Sigmoid colon (tissue), 7 donors: ENCODE measurements around the gene TMCC2. TPM values are rescaled to one million over a fixed set of nuclear protein-coding genes. Genes with fewer than 3 reads are reported as not detected.

Experiments
- DNase-seq: peaks from one replicate; pipeline ENCODE4 v3.0.0-alpha.2; 2019
- H3K27ac ChIP-seq, 4 donors: fragments of 200-600 bp; sonication (generic); one replicate each; pipeline ENCODE4 v1.5.1; 2016 to 2019; ENCODE audit warnings: mild to moderate bottlenecking in 1 of 4
- H3K27me3 ChIP-seq, 3 donors: fragments of 200-600 bp; sonication (generic); one replicate each; pipeline ENCODE4 v1.5.1; 2019; ENCODE audit warnings: mild to moderate bottlenecking in 1 of 3
- H3K36me3 ChIP-seq, 4 donors: fragments of 200-600 bp; sonication (generic); one replicate each; pipeline ENCODE4 v1.5.1; 2016 to 2019
- H3K4me1 ChIP-seq, 4 donors: fragments of 200-600 bp; sonication (generic); one replicate each; pipeline ENCODE4 v1.5.1; 2017 to 2019
- H3K4me3 ChIP-seq, 4 donors: fragments of 200-600 bp; sonication (generic); one replicate each; pipeline ENCODE4 v1.5.1; 2017 to 2019; ENCODE audit warnings: mild to moderate bottlenecking in 2 of 4, moderate library complexity in 1 of 4
- H3K9me3 ChIP-seq, 4 donors: fragments of 200-600 bp in 3 of 4; sonication (generic) in 3 of 4; one replicate each; pipeline versions ENCODE4 v1.5.1 to v1.6.1; 2013 to 2019
- EP300 ChIP-seq, 4 donors: sonication (generic); formaldehyde crosslinking; IDR thresholded peaks; one replicate each; pipeline ENCODE4 v1.6.1; 2017; ENCODE audit warnings: antibody characterized with exemption in 4 of 4
- POLR2A ChIP-seq, 2 donors: fragments of 450-650 bp; IDR thresholded peaks; one replicate each; pipeline ENCODE4 v1.6.1; 2016; ENCODE audit warnings: antibody characterized with exemption in 2 of 2, mild to moderate bottlenecking in 2 of 2, moderate library complexity in 2 of 2
- POLR2AphosphoS5 ChIP-seq, 4 donors: sonication (generic); formaldehyde crosslinking; IDR thresholded peaks; one replicate each; pipeline ENCODE4 v1.6.1; 2017; ENCODE audit warnings: antibody characterized with exemption in 4 of 4
- WGBS, 2 donors: extraction: QIAGEN DNeasy Blood & Tissue Kit; methylation state at CpG; one replicate each; pipeline ENCODE4 v1.1.7; 2013; 5-methylcytosine and 5-hydroxymethylcytosine counted together
- intact Hi-C: fragments of 100-400 bp; cut with DNase I; formaldehyde crosslinking; loops from one replicate; pipeline ENCODE4 v1.15.1; 2023
- polyA plus RNA-seq, 3 donors: library from polyadenylated mRNA; stranded (reverse); fragments of 200-250 nt; gene quantifications; one replicate each; pipeline ENCODE4 v1.2.3, GENCODE V29; 2013
- total RNA-seq, 4 donors: library from RNA; depleted of rRNA; stranded (reverse); fragments of >200 nt; gene quantifications; one replicate each; pipeline ENCODE4 v1.1.0, GENCODE V29; 2016
- TF ChIP-seq, protein P1 (sequence below), 4 experiments: fragments of 450-650 bp in 3 of 4; fragments of 200-600 bp in 1 of 4; IDR thresholded peaks; one replicate each; pipeline ENCODE4 v1.5.1; 2016 to 2019; ENCODE audit warnings: antibody characterized with exemption in 4 of 4, mild to moderate bottlenecking in 3 of 4, moderate library complexity in 2 of 4
- donor health status: healthy with polysubstance abuse.
- donor health status: Bipolar disorder and iron deficiency.
- donor health status: healthy.

The TMCC2 gene
- total and polyA plus RNA-seq, 7 donors, result 1.1 to 6.4 (median 5.2) TPM; not detected in 2

DNA sequence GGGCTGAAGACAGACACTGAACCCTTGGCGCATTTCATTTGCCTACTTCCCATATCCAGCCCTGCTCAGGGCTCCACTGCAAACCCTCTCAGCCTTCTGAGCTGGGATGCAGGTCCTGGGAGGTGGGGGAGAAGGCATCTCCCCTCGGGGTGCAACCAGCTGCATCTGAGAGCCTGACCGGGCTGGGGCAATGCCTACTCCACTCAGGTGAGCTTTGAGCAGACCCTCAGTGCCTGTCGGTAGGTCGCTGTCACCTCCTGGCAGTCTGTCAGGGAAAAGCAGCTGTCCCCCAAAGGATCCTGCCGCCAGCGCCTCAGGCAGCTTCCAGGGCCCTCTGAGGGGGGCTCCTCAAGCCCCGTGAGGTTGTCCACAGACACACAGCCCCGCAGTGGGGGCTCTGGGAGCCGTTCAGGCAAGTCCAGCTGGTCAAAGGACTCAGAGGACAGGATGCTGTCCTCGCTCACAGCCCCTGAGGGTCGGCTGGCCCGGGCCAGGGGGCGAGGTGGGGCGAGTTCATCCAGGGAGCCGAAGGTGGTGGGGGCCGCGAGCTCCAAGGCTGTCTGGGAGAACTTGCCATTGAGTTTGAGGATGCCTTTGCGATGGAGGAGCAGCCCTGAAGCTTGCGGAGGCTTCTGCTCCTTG lies 75.6 kb downstream of the TMCC2 start:
- TF ChIP-seq EP300 (IDR thresholded peaks at IDR 0.05), result no peak
- TF ChIP-seq POLR2A (IDR thresholded peaks at IDR 0.05), result no peak
- TF ChIP-seq, protein P1, sequence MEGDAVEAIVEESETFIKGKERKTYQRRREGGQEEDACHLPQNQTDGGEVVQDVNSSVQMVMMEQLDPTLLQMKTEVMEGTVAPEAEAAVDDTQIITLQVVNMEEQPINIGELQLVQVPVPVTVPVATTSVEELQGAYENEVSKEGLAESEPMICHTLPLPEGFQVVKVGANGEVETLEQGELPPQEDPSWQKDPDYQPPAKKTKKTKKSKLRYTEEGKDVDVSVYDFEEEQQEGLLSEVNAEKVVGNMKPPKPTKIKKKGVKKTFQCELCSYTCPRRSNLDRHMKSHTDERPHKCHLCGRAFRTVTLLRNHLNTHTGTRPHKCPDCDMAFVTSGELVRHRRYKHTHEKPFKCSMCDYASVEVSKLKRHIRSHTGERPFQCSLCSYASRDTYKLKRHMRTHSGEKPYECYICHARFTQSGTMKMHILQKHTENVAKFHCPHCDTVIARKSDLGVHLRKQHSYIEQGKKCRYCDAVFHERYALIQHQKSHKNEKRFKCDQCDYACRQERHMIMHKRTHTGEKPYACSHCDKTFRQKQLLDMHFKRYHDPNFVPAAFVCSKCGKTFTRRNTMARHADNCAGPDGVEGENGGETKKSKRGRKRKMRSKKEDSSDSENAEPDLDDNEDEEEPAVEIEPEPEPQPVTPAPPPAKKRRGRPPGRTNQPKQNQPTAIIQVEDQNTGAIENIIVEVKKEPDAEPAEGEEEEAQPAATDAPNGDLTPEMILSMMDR (IDR thresholded peaks at IDR 0.05), result no peak
- TF ChIP-seq POLR2AphosphoS5 (IDR thresholded peaks at IDR 0.05), result no peak
- 74 to 88% methylated on average over 20 of the region's 20 CpGs for WGBS, 2 donors
- Histone ChIP-seq H3K27ac (no peak overlapping the region), H3K4me3 (no peak overlapping the region), H3K27me3 (no peaks in the 10 kb centered on the region), H3K9me3 (no peaks in the 10 kb centered on the region), H3K4me1 (peaks cover 0 to 20% (median 13%) of the 10 kb centered on the region in 4 donors), H3K36me3 (peaks cover 0 to 40% (median 5%) of the 10 kb centered on the region in 4 donors)
- DNase-seq, result no peak
- intact Hi-C loops, result no loop called here

DNA sequence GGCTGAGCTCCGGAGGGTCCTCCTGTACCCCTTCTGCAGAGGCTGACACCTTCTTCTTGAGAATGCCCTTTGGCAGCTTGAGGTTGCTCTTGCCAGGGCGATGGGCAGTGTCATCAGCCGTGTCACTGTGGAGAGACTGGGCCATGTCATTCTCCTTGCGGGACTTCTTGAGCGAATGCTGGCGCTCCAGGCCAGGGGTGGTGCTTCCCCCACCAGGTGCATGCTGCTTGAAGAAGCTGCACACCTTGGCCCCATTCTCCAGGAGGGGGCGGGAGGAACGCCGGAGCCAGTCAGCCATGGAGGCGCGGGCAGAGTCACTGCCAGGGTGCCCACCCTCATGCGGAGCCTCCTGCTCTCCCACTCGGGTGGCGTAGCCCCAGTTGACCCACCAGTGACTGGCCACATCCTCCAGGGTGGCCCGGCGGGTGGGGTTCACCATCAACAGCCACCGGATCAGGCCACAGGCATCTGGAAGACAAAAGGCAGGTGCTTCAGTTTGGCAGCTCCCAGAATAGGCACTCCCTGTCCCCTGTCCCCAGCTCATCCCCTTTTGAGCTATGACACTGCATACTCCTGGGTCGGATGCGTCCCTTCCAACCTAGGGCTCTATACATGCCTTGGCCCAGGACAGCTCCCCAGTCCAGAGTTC lies 76.4 kb downstream of the TMCC2 start:
- peaks cover 0 to 16% (median 13%) of the 10 kb centered on the region in 4 donors for H3K4me1 ChIP-seq
- WGBS, 2 donors, result 83 to 93% methylated on average over 19 of the region's 19 CpGs
- peaks cover 0 to 42% (median 5%) of the 10 kb centered on the region in 4 donors for H3K36me3 ChIP-seq
- H3K4me3 ChIP-seq, result no peak overlapping the region
- no peaks in the 10 kb centered on the region for H3K9me3 ChIP-seq
- DNase-seq, result no peak
- intact Hi-C loops, result no loop called here
- no peaks in the 10 kb centered on the region for H3K27me3 ChIP-seq
- TF ChIP-seq, protein P1 (IDR thresholded peaks at IDR 0.05), result no peak
- TF ChIP-seq EP300 (IDR thresholded peaks at IDR 0.05) (no peak), POLR2A (IDR thresholded peaks at IDR 0.05) (no peak), POLR2AphosphoS5 (IDR thresholded peaks at IDR 0.05) (no peak)
- H3K27ac ChIP-seq, result no peak overlapping the region

DNA sequence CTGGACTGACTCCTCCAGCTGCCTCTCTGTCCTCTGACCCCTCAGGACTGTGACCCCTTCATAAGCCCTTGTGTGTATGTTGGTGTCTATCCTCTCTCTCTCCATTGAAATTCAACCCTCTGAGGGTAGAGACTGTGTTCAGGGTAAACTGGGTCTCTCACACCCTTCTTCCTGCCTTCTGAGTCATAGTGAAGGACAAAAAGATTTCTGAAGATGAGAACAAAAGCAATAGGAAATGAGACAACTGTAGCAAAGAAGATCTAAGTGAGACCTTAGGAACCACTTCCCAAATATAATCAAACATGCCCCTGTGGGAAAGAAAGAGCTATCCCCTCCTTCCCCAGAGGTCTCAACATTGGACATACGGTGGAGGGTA lies 76.9 kb downstream of the TMCC2 start:
- Histone ChIP-seq H3K27ac (no peak overlapping the region), H3K9me3 (no peaks in the 10 kb centered on the region), H3K36me3 (peaks cover 0 to 42% (median 5%) of the 10 kb centered on the region in 4 donors), H3K27me3 (no peaks in the 10 kb centered on the region), H3K4me3 (no peak overlapping the region), H3K4me1 (peaks cover 0 to 16% (median 13%) of the 10 kb centered on the region in 4 donors)
- no peak for TF ChIP-seq POLR2AphosphoS5 (IDR thresholded peaks at IDR 0.05)
- TF ChIP-seq, protein P1 (IDR thresholded peaks at IDR 0.05), result no peak
- TF ChIP-seq EP300 (IDR thresholded peaks at IDR 0.05), result no peak
- TF ChIP-seq POLR2A (IDR thresholded peaks at IDR 0.05), result no peak
- intact Hi-C loops, result no loop called here
- no peak for DNase-seq
- WGBS, 2 donors, result 87 to 100% methylated on average over 1 of the region's 1 CpG

DNA sequence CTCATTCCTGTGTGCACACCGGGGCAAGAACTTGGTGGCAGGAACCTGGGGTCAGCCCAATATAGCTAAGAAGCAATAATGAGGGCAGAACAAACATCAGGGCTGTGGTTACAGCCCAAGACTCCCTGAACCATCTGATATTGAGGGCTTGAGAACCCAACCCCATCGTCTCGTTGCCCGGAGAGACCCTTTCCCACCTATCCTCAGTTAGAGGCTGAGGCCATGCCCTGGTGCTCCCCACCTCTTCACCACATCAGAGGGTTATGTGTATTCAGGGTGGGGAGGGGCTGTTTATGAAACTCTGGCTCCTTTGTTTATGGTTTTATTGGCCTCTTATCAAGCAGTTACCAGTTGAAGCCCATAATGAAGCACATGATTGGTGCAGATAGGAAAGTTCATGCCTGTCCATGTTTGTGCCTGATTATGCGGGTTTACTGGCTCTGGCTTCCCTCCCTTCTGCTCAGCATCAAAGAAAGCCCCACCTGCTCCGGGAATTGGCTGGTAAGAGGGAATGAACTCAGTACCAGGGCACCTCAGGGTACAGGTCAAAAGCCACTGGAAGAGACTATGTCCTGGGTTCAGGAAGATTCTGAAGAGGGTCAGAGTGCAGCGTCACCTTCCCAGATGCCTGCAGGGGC lies 79.3 kb downstream of the TMCC2 start:
- no peak for TF ChIP-seq POLR2AphosphoS5 (IDR thresholded peaks at IDR 0.05)
- TF ChIP-seq, protein P1 (IDR thresholded peaks at IDR 0.05), result no peak
- WGBS, 2 donors, result 18 to 73% methylated on average over 7 of the region's 7 CpGs
- peaks cover 0 to 4% (median under 1%) of the 10 kb centered on the region in 4 donors for H3K4me1 ChIP-seq
- no peak overlapping the region for H3K4me3 ChIP-seq
- no peak for DNase-seq
- H3K27me3 ChIP-seq, result no peaks in the 10 kb centered on the region
- no peak overlapping the region for H3K27ac ChIP-seq
- H3K36me3 ChIP-seq, result peaks cover 0 to 48% (median 5%) of the 10 kb centered on the region in 4 donors
- intact Hi-C loops, result no loop called here
- no peaks in the 10 kb centered on the region for H3K9me3 ChIP-seq
